Calu3 (cell line): ENCODE measurements around the gene PMM1. TPM values are rescaled to one million over a fixed set of nuclear protein-coding genes. Genes with fewer than 3 reads are reported as not detected.
A peak's percentile ranks its signal among the peaks of the same experiment; 100 is the strongest.
"Not testable (repeated sequence)": the region's sequence is repeated elsewhere in the genome, so short reads cannot be mapped to it uniquely, and the experiment has no call there.

Experiments
- BruUV-seq: library from RNA; stranded (reverse); fragments of 400-500 nt; replicated peaks from 2 replicates; lab custom pipeline; 2021; lab: Mats Ljungman, UMichigan
- CTCF ChIA-PET: fragments of 300-600 bp; sonication (Branson Sonifier 250); formaldehyde crosslinking; loops from one replicate; lab custom pipeline; 2022; ENCODE audit warnings: antibody characterized with exemption; lab: Charles Lee
- DNase-seq: peaks from one replicate; pipeline ENCODE4 v3.0.0; 2022
- H3K27ac Mint-ChIP-seq: one replicate; pipeline ENCODE4 v1.8.0; 2022; ENCODE audit warnings: mixed read lengths; ENCODE audit not compliant: unreplicated experiment
- H3K27me3 Mint-ChIP-seq: one replicate; pipeline ENCODE4 v1.8.0; 2022; ENCODE audit warnings: mixed read lengths; ENCODE audit not compliant: unreplicated experiment
- H3K36me3 Mint-ChIP-seq: one replicate; pipeline ENCODE4 v1.8.0; 2022; ENCODE audit warnings: mild to moderate bottlenecking, moderate library complexity, mixed read lengths; ENCODE audit not compliant: insufficient read depth, unreplicated experiment
- H3K4me1 Mint-ChIP-seq: one replicate; pipeline ENCODE4 v1.8.0; 2022; ENCODE audit warnings: mild to moderate bottlenecking, low read depth, mixed read lengths; ENCODE audit not compliant: unreplicated experiment
- H3K4me3 Mint-ChIP-seq: one replicate; pipeline ENCODE4 v1.8.0; 2022; ENCODE audit warnings: mild to moderate bottlenecking, low read depth, moderate library complexity, mixed read lengths; ENCODE audit not compliant: unreplicated experiment
- H3K9me3 Mint-ChIP-seq: one replicate; pipeline ENCODE4 v1.8.0; 2022; ENCODE audit warnings: low read depth, mixed read lengths; ENCODE audit not compliant: unreplicated experiment
- intact Hi-C: fragments of 100-400 bp; cut with micrococcal nuclease; formaldehyde crosslinking; loops from one replicate; pipeline ENCODE4 v1.10.0; 2022; ENCODE audit not compliant: unreplicated experiment
- total RNA-seq: library from RNA; stranded (reverse); gene quantifications from 2 replicates; pipeline ENCODE4 v1.2.3, GENCODE V29; 2022
- TF ChIP-seq, protein P1 (sequence below): fragments of 200-600 bp; IDR thresholded peaks from one replicate; pipeline ENCODE4 v1.8.0; 2022; ENCODE audit warnings: antibody characterized with exemption; ENCODE audit not compliant: unreplicated experiment

Gene PMM1
- total RNA-seq, 1 experiment from 2014 or later, result 18.0 TPM

DNA sequence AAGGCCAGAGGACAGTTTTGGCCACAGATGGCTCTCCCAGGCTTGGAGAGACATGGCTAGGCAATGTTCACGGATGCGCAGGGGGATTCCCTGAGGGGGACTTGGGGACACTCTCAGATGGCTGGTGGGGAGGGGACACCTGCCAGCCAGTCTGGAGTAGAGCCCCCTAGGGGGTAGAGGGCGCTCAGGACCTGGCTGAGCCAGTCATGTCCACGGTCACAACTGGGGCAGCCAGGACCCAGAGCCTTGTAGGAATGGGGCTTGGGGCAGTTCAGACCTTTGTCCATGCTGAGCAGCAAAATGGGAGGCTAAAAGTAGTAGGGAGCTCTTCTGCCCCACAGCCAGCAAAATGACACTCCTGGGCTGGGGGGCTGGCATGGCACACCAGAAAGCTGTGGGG, 27.2 kb downstream of the PMM1 start:
- no peak overlapping the region for H3K4me3 Mint-ChIP-seq

DNA sequence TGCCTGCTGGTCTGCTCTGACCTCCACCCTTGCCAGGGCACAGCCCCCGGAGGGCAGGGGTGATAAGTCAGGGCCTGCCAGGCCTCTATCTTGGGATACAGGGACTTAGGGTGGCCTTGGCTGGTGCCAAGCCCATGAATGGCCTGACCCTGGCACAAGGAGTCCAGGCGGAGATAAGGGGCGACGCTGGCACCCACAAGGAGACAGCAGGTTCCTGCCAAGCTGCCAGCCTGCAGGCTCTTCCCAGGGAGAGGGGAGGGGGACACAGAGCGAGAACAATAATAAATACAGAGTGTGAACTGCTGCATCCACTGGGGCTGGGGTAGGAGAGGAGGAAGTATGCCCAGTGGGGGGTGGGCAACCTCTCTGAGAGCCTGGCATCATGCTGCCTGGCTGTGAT, 27.9 kb downstream of the PMM1 start:
- intact Hi-C loops, result no loop called here
- no TSS peak for BruUV-seq
- CTCF ChIA-PET, result interaction anchor here (0.7 kb wide), 1 partner anchor 99 kb away, joined by 5 read pairs; no protein-coding TSS in a partner anchor
- no peaks in the 10 kb centered on the region for H3K9me3 Mint-ChIP-seq
- H3K36me3 Mint-ChIP-seq, result peaks cover 11% of the 10 kb centered on the region
- DNase-seq, result no peak
- peaks cover 61% of the 10 kb centered on the region for H3K27me3 Mint-ChIP-seq
- TF ChIP-seq, protein P1, sequence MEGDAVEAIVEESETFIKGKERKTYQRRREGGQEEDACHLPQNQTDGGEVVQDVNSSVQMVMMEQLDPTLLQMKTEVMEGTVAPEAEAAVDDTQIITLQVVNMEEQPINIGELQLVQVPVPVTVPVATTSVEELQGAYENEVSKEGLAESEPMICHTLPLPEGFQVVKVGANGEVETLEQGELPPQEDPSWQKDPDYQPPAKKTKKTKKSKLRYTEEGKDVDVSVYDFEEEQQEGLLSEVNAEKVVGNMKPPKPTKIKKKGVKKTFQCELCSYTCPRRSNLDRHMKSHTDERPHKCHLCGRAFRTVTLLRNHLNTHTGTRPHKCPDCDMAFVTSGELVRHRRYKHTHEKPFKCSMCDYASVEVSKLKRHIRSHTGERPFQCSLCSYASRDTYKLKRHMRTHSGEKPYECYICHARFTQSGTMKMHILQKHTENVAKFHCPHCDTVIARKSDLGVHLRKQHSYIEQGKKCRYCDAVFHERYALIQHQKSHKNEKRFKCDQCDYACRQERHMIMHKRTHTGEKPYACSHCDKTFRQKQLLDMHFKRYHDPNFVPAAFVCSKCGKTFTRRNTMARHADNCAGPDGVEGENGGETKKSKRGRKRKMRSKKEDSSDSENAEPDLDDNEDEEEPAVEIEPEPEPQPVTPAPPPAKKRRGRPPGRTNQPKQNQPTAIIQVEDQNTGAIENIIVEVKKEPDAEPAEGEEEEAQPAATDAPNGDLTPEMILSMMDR, result no peak
- no peak overlapping the region for H3K27ac Mint-ChIP-seq
- H3K4me1 Mint-ChIP-seq, result peaks cover 27% of the 10 kb centered on the region
- no peak overlapping the region for H3K4me3 Mint-ChIP-seq

More for the DNA sequence above, 27.2 kb downstream of the PMM1 start:
- Mint-ChIP-seq H3K36me3 (peaks cover 11% of the 10 kb centered on the region), H3K4me1 (peaks cover 27% of the 10 kb centered on the region), H3K9me3 (no peaks in the 10 kb centered on the region), H3K27me3 (peaks cover 54% of the 10 kb centered on the region), H3K27ac (peak overlapping the region; percentile 20)
- TF ChIP-seq, protein P1, result no peak
- CTCF ChIA-PET, result no interaction called here
- BruUV-seq, result no TSS peak
- DNase-seq, result no peak
- intact Hi-C loops, result no loop called here

- CTCF ChIA-PET, result interaction anchor here (1.2 kb wide), 1 partner anchor 17 kb away, joined by 3 read pairs; the partner anchor contains the start of gene POLR3H
- no peak for DNase-seq
- Mint-ChIP-seq H3K9me3 (no peaks in the 10 kb centered on the region), H3K4me1 (peaks cover 27% of the 10 kb centered on the region), H3K27ac (no peak overlapping the region), H3K4me3 (no peak overlapping the region), H3K27me3 (peaks cover 65% of the 10 kb centered on the region), H3K36me3 (peaks cover 11% of the 10 kb centered on the region)
- intact Hi-C loops, result no loop called here
- TF ChIP-seq, protein P1, result no peak
- BruUV-seq, result no TSS peak
These were observed 28.3 kb downstream of the PMM1 start for GRCh38 chr22:41561335-41561734.

DNA sequence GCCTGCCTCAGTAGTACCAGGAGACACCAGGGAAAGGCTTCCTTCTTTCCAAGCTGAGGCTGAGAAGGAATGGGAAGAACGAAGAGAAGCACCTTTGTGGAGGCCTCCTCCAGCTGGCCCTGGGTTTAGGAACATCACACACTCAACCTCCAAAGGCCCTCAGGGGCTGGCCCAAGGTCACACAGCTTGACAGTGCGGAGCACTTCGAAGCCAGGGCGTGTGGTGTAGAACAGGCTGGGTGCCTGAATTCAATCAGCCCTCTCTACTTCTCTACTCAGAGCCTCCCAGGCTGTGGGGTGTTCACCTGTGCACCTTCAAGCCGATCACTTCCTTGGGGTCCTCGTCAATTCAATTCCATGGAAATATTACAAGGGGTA, 29.6 kb downstream of the PMM1 start:
- Mint-ChIP-seq H3K36me3 (peaks cover 7% of the 10 kb centered on the region), H3K4me3 (no peak overlapping the region), H3K9me3 (no peaks in the 10 kb centered on the region), H3K27ac (no peak overlapping the region), H3K4me1 (peaks cover 19% of the 10 kb centered on the region), H3K27me3 (peaks cover 78% of the 10 kb centered on the region)
- no peak for DNase-seq
- TF ChIP-seq, protein P1, result no peak
- CTCF ChIA-PET, result interaction anchor here (1.2 kb wide), 1 partner anchor 16 kb away, joined by 3 read pairs; the partner anchor contains the start of gene POLR3H
- intact Hi-C loops, result no loop called here
- BruUV-seq, result no TSS peak

DNA sequence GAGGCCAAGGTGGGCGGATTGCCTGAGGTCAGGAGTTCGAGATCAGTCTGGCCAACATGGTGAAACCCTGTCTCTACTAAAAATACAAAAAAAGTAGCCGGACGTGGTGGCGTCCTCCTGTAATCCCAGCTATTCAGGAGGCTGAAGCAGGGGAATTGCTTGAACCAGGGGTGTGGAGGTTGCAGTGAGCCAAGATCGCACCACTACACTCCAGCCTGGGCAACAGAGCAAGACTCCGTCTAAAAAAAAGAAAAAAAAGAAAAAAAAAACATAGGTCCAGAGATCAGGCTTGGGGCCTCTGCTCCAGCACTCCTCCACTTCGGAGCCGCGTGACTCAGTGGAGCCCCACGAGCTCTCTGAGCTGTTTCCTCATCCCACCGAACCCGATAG, 31.4 kb downstream of the PMM1 start:
- H3K27ac Mint-ChIP-seq, DNase-seq, H3K36me3 Mint-ChIP-seq, H3K9me3 Mint-ChIP-seq, BruUV-seq, H3K4me3 Mint-ChIP-seq, intact Hi-C loops: not testable (repeated sequence)
- H3K4me1 Mint-ChIP-seq, result peaks cover 15% of the 10 kb centered on the region
- CTCF ChIA-PET, result interaction anchor here (0.6 kb wide), 1 partner anchor 160 kb away, joined by 4 read pairs; no protein-coding TSS in a partner anchor
- H3K27me3 Mint-ChIP-seq, result peaks cover 89% of the 10 kb centered on the region
